DMS53 (cell line): Measurements from ENCODE around the gene FGD3.
A peak's percentile ranks its signal among the peaks of the same experiment; 100 is the strongest.

Experiments
- DNase-seq: peaks from one replicate; lab custom pipeline; 2025; lab: John Stamatoyannopoulos, UW

FGD3 gene

DNA sequence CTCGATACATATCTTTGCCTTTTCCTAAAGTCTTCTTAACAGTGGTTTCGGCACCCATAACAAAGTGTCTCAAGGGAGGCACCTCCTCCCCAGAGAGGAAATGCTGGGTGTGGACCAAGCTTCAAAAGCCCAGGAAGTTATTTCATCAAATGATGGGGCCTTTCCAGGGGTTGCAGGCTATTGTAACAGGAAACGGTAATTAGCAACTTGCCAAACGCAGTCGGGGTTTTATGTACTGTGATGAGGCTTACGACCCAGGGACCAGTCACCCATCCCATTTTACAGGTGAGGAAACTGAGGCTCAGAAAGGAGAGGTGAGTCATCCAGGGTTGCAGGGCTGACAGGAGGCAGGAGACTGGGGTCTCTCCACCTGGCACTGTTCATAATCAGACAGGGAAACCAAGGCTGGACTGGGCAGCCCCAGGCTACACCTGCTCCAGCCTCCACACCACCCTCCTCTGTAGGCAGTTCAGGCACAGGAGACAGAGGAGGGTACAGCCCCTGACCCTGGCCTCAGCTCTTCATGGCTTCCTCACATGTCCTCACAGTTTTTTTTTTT lies 81.2 kb downstream of the FGD3 start:
- DNase-seq: no peak

DNA sequence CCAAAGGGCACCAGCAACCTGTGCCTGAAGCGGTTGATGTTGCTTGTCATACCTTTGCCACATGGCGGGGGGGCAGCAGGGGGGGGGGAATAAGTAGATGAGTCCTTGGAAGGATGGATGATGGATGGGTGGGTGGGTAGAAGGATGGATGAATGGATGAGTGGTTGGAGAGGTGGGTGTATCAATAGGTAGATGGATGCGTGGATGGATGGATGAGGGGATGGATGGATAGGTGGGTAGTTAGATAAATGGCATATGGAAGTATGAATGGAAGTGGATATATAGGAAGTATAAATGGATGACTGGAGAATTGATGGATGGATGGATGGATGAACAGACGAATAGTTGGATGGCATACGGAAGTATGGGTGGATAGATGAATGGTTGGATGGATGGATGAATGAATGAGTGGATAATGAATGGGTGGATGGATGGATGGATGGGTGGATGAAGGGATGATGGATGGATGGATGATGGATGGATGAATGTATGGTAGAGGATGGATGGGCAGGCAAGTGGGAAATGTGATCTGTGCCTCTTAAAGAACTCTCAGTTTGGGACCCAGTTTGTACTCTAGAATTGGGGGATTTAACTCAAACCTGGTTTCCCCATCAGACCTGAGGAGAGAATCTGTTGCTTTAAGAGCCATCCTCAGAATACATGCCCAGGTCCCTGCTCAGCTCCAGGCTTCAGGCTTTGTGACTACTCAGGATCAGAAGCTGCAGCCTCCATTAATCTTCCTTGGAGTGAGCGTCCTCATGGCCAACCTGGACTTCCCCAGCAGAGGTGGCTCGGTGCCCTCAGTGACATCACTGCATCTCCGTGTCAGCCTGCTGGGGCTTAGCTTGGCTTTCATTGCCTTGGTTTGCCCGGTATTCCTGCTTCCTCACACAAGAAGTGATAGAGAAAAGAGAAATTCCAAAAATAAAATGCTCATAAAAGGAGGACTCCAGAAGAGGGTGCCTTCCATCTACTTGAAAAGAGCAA lies 83.6 kb downstream of the FGD3 start:
- DNase-seq: no peak

DNA sequence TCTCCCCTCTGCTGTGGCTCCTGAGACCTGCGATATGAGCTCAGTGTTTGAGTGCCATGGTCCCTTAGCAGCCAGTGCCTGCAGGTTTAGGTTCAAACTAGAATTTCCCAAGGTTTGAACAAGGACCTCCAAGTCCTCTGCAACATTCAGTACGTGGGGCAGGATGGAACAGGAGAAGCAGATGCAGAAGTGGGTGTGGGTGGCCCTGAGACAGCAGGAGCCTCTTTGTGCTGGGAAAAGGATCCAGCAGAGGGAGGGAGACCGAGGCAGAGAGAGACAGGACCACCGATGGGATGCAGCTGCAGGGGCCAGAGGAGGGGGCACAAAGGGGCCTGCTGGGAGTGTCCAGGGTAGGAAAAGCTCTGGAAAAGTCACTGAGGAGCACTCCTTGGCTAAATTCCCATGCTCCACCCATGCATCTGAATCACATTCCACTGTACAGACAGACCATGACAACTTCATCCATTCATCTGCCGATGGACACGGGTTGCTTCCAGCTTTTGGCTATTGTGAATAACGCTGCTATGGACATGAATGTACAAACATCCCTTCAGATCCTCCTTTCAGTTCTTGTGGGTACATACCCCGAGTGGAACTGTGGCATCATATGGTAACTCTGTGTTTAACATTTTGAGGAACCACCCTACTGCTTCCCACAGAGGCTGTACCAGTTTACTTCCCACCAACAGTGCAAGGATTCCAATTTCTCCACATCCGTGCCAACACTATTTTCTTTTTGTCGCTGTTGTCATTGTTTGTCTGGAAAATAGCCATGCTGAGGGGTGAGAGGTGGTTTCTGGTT lies 84.5 kb downstream of the FGD3 start:
- DNase-seq: no peak

DNA sequence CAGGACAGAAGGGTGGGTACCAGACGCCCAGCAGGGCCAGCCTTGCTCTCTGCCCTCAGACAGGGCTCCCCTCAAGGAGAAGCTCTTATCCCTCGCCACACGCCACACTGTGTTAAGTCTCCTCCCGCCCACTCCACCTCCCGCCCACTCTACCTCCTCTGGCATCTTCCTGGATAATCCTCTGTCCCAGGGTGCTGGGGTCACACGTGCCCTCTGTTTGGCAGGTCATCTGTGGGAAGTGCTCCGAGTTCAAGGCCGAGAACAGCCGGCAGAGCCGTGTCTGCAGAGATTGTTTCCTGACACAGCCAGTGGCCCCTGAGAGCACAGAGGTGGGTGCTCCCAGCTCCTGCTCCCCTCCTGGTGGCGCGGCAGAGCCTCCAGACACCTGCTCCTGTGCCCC lies 85.2 kb downstream of the FGD3 start:
- DNase-seq: no peak

DNA sequence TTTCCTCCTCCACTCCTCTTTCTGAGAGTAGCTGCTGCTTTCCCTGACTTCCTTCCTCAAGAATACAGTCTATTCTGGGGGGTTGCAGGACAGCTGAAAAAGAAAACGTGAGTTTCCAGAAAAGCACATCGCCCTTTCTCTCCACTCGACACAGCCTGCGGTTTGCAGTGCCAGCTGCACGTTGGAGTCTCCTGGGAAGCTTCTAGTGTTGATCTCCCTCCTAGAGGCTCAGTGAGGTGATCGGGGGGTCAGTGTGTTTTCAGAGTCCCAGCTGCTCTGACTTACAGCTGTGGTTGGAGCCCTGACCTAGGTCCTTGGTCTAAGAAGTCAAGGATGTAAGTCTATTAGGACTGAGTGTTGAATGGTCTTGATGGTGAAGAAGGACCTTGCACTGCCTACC lies 86.2 kb downstream of the FGD3 start:
- DNase-seq: no peak

DNA sequence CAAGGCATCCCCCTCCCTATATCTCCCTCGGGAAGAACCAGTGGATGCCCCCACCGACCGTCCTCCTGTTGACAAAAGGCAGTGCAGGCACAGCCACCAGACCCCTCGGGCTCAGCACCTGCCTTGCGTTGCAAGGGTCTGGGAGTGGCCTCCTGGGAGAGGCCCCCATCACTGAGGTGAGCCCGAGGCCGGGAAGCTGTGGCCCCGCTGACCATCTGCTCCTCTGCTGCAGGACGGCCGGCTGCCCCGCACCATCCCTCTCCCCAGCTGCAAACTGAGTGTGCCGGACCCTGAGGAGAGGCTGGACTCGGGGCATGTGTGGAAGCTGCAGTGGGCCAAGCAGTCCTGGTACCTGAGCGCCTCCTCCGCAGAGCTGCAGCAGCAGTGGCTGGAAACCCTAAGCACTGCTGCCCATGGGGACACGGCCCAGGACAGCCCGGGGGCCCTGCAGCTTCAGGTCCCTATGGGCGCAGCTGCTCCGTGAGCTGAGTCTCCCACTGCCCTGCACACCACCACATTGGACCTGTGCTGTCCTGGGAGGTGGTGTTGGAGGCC lies 87.9 kb downstream of the FGD3 start:
- DNase-seq: no peak

DNA sequence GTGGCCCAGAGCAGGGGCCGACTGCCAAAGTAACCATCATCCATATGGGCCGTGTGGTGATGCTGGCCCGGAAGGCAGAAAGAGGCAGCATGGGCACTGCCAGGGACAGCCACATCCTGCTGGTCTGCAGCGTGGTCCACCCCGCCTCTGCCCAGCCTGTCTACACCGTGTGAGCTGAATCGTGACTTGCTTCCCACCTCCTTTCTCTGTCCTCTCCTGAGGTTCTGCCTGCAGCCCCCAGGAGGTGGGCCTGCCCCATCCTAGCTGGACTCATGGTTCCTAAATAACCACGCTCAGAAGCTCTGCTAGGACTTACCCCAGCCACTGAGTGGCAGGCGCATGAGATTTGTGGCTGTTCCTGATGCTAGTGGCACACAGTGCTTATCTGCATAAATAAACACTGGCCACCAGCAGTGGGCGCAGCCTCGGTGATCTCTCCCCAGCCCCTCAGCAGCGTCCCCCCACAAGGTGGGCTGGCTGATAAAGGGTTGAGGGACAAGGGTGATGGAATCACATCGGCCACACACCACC lies 88.6 kb downstream of the FGD3 start:
- no peak for DNase-seq

DNA sequence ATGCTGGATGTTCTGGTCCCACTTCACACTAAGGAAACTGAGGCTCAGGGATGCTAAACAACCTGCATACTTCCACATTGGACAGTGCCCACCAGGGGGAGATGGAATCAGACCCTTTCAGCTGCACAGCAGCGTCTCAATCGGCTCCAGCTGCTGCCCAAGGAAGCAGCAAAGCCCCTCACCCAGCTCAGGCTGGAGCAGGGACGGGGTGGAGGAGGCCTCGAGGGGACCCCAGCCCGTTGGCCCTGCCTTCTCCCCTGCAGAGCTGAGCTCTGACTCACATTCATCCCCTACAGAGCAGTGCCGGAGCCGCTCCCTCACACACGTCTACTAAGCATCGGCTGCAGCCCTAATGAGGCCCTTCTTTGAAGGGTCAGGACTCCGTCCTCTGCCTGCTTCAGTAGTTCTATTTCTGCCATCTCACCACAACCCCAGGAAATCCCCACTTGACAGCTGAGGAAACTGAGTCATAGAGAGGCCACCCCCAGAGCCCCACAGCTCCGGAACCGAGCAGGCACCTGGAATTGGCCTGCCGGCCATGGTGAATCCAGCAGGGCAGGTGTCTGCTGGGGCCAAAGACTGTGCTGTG lies 89.7 kb downstream of the FGD3 start:
- no peak for DNase-seq

DNA sequence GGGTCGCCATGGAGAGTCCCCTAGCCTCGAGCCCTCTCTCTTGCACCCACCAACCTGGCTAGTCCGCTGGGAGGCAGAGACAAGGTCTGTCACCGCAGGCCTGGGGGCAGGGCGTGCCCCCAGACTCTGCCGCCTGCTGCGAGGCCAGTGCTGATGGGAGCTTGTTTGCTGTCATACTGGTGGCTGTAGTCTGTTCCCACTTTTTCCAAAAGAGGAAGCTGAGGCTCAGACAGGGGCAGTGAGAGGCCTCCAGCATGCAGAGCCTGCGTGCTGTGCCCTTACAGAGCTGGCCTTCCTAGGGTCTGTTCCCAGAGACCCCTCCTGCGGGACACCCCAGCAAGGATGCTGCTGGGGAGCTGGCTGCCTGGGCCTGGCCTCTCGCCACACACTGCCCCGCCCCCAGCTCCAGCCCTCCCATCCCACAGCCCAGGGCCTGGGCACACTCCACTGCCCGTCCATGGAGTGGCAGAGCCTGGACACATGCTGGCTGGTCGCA lies 90.2 kb downstream of the FGD3 start:
- DNase-seq: no peak

DNA sequence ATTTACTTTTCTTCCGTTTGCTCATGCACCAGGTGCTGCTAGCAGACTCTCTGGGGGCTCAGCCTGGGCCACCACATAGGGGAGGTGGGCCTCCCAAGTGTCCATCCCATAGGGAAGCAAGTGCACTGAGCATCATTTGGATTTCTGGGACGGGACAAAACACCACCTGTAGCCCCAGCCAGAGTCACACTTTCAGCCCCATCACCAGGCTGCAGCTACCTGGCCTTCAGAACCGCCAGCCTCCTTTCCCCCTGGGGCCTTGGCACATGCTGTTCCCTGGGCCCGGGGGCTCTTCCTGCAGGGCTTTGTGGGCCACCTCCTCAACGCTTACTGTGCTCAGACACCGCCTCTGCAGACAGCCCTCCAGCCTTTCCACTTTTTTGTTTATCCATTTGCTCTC lies 91.6 kb downstream of the FGD3 start:
- DNase-seq: no peak

DNA sequence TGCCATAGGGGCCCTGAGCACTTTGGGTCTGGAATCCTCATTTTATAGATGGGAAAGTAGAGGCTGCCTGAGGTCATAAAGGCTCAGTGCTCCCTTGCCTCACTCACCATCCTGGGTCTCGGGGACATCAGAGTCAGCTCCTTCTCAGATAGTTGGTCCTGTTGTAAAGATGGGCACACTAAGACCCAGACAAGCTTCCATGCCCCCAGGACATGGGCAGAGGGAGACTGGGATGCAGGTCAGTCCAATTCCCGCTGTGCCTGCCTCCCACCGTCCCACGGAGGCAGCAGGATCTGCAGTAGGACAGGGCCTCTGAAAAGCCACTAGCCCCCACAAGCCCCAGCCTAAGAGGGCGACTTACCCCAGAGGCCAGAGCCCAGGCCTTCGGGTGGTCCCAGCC lies 92.1 kb downstream of the FGD3 start:
- DNase-seq: no peak

DNA sequence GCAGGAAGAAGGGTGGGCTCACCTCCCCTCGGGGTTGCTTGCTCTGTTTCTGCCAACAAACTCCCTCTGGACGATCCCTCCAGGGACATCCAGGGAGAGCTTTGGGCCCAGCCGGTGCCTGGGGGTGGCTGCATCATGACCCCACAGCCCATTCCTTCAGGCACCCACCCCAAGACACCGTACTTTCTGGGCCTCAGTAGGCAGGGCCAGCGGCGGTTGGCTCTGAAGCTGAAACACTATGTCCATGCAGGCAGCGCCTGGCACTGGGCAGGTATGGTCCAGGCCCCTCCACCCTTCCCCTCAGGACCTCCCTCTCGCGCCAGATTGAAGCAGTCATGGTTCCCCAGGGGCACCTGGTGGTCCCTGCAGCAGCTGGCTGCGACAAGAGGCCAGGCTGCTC lies 92.7 kb downstream of the FGD3 start:
- DNase-seq: no peak

DNA sequence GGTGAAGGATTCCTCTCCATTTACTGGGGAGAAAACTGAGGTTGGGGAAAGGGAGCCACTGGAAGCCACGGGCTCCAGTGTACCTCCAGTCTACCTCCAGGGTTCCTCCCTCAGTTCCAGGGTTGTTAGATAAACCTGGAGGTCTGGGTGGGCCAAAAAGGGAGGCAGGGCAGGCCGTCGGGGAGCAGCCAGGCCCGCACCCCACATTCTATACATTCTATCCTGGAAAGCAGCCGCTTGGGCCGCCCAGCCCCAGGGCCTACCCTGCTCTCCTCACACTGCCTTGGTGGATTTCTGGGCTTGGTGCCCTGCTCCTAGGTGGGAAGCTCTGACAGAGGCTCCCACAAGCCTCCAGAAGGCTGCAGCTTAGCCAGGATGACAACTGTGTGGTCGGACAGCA lies 93.1 kb downstream of the FGD3 start:
- DNase-seq: no peak

DNA sequence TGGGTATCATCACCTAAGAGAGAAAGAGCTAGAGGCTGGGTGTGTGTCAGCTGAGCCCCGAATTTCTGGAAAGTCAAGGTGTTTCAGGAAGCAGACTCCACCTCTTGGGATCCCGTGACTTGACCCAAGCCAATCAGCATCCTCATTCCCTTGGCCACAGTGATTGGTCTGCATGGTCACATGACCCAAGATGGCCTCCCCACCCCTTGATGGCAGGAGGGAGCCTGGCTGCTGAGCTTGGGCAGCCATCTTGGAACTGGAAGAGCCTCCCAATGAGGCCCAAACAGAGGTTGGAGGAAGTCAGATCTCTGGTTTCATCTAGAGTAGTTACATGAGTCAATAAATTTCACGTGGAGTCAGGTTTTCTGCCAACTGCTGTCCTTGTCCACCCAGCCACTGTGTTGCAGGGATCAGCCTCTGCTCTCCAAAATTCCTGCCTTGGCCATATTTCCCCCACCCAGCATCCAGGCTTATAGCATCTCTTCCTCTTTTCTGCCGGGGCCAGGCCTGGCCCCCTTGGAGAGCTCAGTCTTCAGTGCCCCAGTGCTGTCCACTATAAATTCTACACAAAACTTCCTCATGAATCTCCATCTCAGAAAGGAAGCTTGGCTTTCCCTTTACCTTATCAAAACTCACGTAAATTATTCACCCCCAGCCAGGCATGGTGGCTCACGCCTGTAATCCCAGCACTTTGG lies 93.9 kb downstream of the FGD3 start:
- peak; percentile 16 for DNase-seq

DNA sequence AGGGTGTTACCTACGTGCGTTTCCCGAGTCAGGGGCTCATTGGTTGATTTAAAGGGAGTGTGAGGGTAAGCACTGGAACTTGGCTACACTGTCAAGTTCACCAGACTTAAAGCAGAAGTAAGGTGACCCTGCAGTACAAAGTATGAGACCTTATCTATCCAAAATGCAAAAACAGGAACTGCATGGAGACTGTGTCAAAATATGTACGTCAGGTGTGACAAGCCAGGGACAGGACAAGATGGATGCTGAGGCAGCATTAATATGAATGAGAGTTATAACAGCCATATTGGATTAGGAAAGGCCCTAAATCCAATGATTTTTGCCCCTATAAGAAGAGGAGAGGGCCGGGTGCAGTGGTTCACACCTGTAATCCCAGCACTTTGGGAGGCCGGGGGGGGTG lies 95.8 kb downstream of the FGD3 start:
- no peak for DNase-seq

DNA sequence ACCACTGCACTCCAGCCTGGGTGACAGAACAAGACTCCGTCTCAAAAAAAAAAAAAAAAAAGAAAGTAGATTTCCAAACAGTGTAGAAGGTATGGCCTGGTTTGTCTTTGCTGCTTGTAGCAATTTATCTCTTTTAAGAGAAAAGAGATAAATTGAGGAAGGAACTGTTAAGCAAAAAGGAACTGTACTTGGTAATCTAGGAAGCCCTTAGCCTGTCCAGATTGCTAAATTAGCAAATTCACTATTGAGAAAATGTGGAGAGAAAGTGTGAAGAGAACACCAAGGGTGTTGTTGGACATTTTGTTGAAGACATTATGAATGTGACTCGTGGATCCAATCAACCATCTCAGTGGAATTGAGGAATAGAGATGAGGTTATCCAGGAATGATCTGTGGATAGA lies 98.2 kb downstream of the FGD3 start:
- no peak for DNase-seq

DNA sequence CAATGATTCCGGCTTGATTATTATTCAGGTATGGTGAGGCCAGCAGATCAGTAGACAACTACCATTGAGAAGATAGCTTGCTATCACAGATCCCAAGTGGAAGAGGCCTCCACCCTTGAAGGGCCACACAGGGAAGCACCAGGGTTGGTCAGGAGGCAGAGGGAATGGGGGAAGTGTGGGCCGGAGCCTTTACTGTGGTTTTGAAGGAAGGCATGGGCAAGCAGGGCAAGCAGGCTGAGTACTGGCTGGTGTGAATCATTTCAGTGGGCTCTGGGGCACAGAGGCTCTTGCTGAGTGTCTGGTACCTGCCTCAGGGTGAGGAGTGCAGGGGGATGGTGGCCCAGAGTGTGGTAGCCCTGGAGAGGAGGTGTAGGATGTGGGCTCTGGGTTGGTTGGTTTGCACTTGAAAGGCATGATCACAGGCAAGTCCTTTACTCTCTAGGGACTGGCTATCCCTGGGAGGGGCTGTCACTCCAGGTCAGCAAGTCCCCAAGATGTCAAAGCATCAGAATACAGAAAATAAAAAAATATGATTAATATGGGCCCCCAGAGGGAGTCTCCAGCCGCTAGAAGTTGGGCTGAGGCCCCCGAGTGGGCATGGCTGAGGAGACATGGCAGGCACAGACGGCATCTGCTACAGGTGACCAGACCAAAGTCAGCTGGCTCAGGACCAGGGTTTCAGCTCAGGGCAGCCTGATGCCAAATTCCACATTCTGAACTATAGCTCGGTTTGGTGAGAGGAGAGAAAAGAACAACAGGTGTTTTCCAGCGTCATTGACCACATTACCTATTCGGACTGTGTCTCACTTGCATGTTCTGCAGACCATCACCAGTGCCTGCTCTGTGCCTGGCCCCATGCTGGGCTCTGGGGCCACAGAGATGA lies 101.5 kb downstream of the FGD3 start:
- DNase-seq: no peak

DNA sequence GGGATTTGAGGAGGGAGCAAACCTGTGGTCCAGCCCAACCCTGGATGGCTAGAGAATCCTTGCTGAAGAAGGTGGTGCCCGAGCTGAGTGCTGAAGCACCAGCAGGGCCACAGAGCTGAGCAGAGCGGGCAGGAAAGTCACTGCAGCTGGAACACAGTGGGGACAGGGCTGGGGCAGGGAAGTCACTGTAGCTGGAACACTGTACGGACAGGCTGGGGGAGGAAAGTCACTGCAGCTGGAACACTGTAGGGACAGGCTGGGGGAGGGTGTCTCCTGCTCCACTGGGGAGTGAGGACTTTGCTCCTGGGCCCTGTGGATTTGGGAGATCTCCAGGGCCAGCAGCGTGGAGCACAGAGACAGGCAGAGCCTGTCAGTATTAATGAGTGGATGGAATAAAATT lies 102.2 kb downstream of the FGD3 start:
- no peak for DNase-seq

DNA sequence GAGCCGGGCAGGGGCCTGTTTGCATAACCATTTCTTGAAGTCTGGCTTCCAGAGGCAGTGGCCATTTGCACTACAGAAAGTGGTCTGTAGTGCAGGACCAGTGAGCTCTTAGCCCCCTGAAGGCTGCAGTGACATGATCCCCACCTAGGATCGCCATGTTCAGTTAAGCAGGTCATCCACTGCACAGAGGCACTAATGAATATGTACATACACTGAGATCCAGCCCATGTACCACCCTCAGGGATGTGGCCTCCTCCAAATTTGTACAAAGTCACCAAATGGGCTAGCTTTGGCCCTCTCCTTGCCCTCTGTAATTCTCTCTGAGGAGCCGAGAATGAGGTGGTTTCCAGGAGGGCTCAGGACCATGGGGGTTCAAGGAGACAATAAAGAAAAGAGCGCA lies 102.9 kb downstream of the FGD3 start:
- no peak for DNase-seq

DNA sequence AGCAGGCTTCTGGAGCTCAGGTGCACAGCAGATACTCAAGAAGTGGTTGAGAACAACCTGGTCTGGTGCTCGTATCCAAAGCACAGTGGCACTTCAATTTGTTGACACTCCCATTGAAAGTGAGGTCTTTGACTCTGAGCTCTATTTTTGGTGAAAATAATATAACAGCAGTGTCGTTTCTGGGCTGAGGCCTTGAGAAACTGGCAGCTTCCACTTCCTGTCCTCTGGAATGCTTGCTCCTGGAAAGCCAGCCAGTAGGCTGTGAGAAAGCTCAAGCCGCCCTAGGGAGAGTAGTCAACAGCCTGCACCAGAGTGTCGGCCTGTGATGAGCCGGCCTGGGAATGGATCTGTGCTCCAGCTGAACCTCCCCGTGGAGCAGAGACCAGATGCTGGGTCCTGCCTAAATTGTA lies 104.4 kb downstream of the FGD3 start:
- no peak for DNase-seq
